GM19351 (cell line): ENCODE results near the gene STK4.

Source experiments
- ATAC-seq: cut with Tn5 transposase; IDR thresholded peaks from one replicate; pipeline ENCODE4 v1.9.1; 2021; ENCODE audit warnings: mild to moderate bottlenecking, moderate library complexity; ENCODE audit not compliant: unreplicated experiment

Gene STK4

GRCh38 chr20:45109634-45110033 lies 143.3 kb downstream of the STK4 start:
- ATAC-seq, result no peak

GRCh38 chr20:45110301-45110700 lies 144.0 kb downstream of the STK4 start:
- ATAC-seq, result no peak

GRCh38 chr20:45111285-45111684 lies 145.0 kb downstream of the STK4 start:
- no peak for ATAC-seq

GRCh38 chr20:45111799-45112471 lies 145.6 kb downstream of the STK4 start:
- no peak for ATAC-seq

GRCh38 chr20:45112754-45113153 lies 146.4 kb downstream of the STK4 start:
- no peak for ATAC-seq

GRCh38 chr20:45113865-45114264 lies 147.6 kb downstream of the STK4 start:
- ATAC-seq, result no peak

GRCh38 chr20:45114465-45115385 lies 148.4 kb downstream of the STK4 start, which contains the start of gene WFDC5:
Gene WFDC5 (minus strand): TSS chr20:45115174. CDS start chr20:45115083, 91 bp downstream.
- no peak for ATAC-seq

GRCh38 chr20:45115386-45115774 lies 149.1 kb downstream of the STK4 start:
- no peak for ATAC-seq

GRCh38 chr20:45115829-45116228 lies 149.5 kb downstream of the STK4 start:
- no peak for ATAC-seq

- ATAC-seq, result no peak
Observed at GRCh38 chr20:45117581-45117980, 151.3 kb downstream of the STK4 start.

- no peak for ATAC-seq
Observed at GRCh38 chr20:45118028-45118427, 151.7 kb downstream of the STK4 start.

- ATAC-seq, result no peak
Observed at GRCh38 chr20:45119556-45120266, 153.4 kb downstream of the STK4 start.

- ATAC-seq, result no peak
Observed at GRCh38 chr20:45121388-45121787, 155.1 kb downstream of the STK4 start.

- ATAC-seq, result no peak
Observed at GRCh38 chr20:45124365-45124764, 158.1 kb downstream of the STK4 start, which contains the start of gene WFDC12. Gene WFDC12 (minus strand): TSS chr20:45124465. CDS start chr20:45124447, 18 bp downstream.

GRCh38 chr20:45128099-45128498 lies 161.8 kb downstream of the STK4 start:
- no peak for ATAC-seq
